PFSK-1 (cell line): Measurements from ENCODE around the gene JKAMP.

Experiments used
- FOXP2 ChIP-seq: optimal IDR thresholded peaks from 2 replicates; pipeline ENCODE3; 2011; ENCODE audit warnings: borderline replicate concordance, control low read depth, inconsistent platforms; ENCODE audit not compliant: insufficient read depth; ENCODE audit errors: extremely low read length, extremely low read depth
- POLR2AphosphoS5 ChIP-seq: IDR thresholded peaks from 2 replicates; pipeline ENCODE4 v1.6.1; 2012; ENCODE audit warnings: low read depth, mild to moderate bottlenecking, control low read depth, low read length, moderate library complexity
- SIN3A ChIP-seq: IDR thresholded peaks from 2 replicates; pipeline ENCODE4 v1.6.1; 2012; ENCODE audit warnings: mild to moderate bottlenecking, low read length, moderate library complexity, borderline replicate concordance; ENCODE audit not compliant: insufficient read depth
- TAF1 ChIP-seq: IDR thresholded peaks from 2 replicates; pipeline ENCODE4 v1.6.1; 2012; ENCODE audit warnings: low read length, control low read depth, borderline replicate concordance; ENCODE audit not compliant: insufficient read depth
- TF ChIP-seq, protein P1 (sequence below), 2 experiments: IDR thresholded peaks; 2 replicates each; pipeline versions ENCODE4 v1.6.1 to v1.8.0; 2011 to 2012; ENCODE audit warnings: low read depth in 2 of 2, low read length in 2 of 2, control low read depth in 1 of 2, inconsistent platforms in 1 of 2, mild to moderate bottlenecking in 1 of 2, moderate library complexity in 1 of 2; ENCODE audit not compliant: insufficient read depth in 1 of 2

JKAMP gene

GRCh38 chr14:59520224-59520623 is 35.9 kb downstream of the JKAMP start:
- TF ChIP-seq SIN3A (no peak), FOXP2 (no peak), TAF1 (no peak), POLR2AphosphoS5 (no peak)
- TF ChIP-seq, protein P1, sequence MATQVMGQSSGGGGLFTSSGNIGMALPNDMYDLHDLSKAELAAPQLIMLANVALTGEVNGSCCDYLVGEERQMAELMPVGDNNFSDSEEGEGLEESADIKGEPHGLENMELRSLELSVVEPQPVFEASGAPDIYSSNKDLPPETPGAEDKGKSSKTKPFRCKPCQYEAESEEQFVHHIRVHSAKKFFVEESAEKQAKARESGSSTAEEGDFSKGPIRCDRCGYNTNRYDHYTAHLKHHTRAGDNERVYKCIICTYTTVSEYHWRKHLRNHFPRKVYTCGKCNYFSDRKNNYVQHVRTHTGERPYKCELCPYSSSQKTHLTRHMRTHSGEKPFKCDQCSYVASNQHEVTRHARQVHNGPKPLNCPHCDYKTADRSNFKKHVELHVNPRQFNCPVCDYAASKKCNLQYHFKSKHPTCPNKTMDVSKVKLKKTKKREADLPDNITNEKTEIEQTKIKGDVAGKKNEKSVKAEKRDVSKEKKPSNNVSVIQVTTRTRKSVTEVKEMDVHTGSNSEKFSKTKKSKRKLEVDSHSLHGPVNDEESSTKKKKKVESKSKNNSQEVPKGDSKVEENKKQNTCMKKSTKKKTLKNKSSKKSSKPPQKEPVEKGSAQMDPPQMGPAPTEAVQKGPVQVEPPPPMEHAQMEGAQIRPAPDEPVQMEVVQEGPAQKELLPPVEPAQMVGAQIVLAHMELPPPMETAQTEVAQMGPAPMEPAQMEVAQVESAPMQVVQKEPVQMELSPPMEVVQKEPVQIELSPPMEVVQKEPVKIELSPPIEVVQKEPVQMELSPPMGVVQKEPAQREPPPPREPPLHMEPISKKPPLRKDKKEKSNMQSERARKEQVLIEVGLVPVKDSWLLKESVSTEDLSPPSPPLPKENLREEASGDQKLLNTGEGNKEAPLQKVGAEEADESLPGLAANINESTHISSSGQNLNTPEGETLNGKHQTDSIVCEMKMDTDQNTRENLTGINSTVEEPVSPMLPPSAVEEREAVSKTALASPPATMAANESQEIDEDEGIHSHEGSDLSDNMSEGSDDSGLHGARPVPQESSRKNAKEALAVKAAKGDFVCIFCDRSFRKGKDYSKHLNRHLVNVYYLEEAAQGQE (IDR thresholded peaks at IDR 0.05; ENCODE audit: insufficient read depth in 1 of 2, low read depth in 2 of 2, low read length in 2 of 2): no peak

GRCh38 chr14:59529189-59529588 is 44.9 kb downstream of the JKAMP start:
- TF ChIP-seq, protein P1 (IDR thresholded peaks at IDR 0.05; ENCODE audit: insufficient read depth in 1 of 2, low read depth in 2 of 2, low read length in 2 of 2): no peak
- no peak for TF ChIP-seq FOXP2
- no peak for TF ChIP-seq TAF1
- no peak for TF ChIP-seq POLR2AphosphoS5
- no peak for TF ChIP-seq SIN3A

- TF ChIP-seq, protein P1 (IDR thresholded peaks at IDR 0.05; ENCODE audit: insufficient read depth in 1 of 2, low read depth in 2 of 2, low read length in 2 of 2): no peak
- TF ChIP-seq FOXP2 (no peak), SIN3A (no peak), POLR2AphosphoS5 (no peak), TAF1 (no peak)
Observed at GRCh38 chr14:59530349-59530748, 46.0 kb downstream of the JKAMP start.

DNA sequence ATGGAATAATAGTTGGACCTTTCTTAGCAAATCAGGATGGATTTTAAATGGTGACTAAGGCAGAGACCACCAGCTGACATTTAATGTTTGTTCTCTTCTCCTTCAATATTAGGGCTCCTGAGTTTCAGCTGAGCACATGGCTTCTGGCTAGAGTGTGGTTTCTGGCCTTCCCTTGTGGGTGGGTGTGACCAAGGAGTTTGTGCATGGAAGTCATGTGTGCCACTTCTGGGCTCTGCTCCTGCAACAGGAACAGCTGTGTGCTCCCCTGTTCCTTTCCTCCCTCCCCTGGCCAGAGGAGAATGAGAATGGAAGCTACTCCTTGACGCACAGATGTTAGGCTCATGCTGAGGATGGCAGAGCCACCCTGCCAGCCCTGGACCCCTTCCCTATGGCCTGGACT is 48.1 kb downstream of the JKAMP start:
- TF ChIP-seq POLR2AphosphoS5: no peak
- TF ChIP-seq, protein P1 (IDR thresholded peaks at IDR 0.05; ENCODE audit: insufficient read depth in 1 of 2, low read depth in 2 of 2, low read length in 2 of 2): no peak
- TF ChIP-seq FOXP2: no peak
- no peak for TF ChIP-seq TAF1
- TF ChIP-seq SIN3A: no peak

- TF ChIP-seq, protein P1 (IDR thresholded peaks at IDR 0.05; ENCODE audit: insufficient read depth in 1 of 2, low read depth in 2 of 2, low read length in 2 of 2): no peak
- TF ChIP-seq POLR2AphosphoS5 (no peak), FOXP2 (no peak), TAF1 (no peak), SIN3A (no peak)
Observed at GRCh38 chr14:59534361-59534987, 50.2 kb downstream of the JKAMP start.
